Activated gamma-delta T cell treated with anti-CD3 and anti-CD28 coated beads, Interleukin-2, amount 50 U/mL, for 16 hours (primary cell): ENCODE results near the gene PAX5.

Experiments
- DNase-seq: peaks from one replicate; pipeline ENCODE4 v3.0.0-alpha.2; 2020; ENCODE audit warnings: low read depth

The PAX5 gene

DNA sequence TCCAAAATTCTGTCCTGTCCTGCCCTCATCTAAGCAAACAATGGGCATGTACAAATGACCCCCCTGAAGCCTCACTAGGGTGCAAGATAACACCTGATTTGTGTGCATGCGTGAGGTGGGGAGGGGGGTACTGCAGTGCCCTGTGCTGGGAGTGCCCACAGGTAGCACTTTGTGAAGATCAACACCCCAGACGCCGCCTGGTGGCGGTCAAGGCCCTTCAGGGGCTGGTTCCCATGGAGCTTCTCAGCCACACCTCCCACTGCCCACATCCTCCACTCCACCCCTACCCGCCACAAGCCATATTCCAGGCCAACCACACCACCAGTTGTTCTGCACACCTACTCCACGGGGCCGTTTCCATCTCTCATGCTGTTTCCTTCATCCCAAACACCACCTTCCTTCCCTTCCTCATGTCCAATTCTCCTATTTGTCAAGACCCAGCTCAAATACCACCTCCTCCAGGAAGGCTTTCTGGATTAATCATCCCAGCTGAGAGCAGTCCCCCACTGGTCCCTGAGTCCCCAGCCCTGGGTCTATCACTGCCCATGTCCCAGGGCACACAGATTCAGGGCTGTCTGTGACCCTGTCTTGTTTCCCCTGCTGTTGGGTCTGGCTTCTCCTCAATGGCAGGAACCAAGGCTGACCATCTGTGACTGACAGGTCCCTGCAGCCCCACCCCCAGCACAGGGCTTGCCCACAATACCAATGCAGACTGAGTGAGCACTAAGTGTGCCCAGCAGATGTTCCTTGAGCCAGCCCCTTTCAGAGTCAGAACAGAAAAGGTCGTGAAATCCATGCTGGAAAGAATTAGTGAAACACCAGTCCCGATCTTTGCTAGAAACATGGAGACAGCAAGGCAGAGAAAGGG, 178.4 kb downstream of the PAX5 start:
- no peak for DNase-seq

DNA sequence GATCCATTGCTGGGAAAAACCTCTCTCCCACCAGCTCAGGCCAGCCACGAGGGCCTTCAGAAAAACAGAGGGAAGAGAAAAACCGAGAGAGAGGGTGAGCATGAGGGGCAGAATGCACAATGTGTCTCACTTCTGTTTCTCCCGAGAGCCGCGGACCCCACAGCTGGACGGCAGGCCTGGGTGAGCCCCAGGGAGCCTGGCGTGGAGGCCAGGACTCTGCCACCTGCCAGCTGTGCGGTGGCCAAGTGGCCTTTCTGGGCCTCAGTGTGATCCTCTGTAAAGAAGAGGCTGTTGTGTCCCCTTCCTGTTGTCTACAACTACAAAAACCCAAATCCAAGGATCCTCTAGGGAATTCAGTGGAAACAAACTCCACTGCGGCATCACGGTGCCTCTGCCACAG, 179.3 kb downstream of the PAX5 start:
- DNase-seq: no peak

DNA sequence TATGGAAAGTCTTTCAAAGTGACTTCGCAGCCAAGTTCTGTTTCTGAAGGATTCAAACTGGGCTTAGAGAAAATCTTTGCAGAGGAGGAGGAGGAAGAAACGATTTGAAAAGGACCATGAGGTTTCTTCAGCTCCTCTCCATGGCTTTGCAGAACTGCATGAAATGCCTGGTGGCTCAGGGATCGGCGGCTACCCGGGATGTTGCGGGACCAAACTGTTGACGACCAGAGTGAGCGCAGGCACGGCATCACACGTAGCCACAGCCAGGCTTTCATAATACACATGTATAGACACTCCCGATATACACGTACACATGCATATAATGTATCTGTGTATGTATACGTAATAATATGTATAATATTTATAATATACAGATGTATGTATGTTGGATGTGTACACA, 180.0 kb downstream of the PAX5 start:
- no peak for DNase-seq

DNA sequence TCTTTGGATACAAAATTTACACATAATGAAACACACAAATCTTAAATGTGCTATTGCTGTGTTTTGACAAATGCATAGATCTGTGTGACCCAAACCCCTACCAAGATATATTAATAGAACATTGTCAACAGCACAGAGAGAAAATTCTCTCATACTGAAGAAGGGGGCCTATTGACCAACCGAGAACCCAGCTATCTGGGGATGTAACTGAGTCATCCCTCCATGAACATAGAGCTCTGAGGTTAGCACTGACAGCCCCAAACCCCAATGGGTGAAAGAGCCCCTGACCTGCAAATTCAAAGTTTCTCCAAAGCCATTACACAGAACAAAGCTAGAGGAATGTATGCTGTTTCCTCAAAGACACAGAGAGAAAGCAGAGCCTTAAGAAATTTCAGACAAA, 180.8 kb downstream of the PAX5 start:
- no peak for DNase-seq

DNA sequence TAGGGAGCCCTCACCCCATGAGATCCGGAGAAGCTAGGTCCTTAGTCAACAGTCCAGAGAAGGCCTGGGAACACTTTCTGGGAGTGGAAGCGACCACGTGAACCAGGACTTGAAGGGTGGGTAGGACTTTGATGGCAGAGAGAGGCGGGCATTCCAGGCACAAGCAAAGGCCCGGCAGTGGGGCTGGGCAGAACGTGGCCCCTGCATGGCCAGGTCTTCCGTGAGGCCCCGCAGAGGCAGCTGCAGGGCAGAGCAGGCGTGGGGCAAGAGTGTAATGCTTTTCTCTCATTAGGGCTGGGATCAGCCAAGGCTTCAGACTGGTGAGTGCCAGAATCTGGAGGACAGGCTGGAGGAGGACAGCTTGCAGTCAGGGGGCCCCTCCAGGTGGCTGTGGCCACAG, 184.1 kb downstream of the PAX5 start:
- DNase-seq: no peak

DNA sequence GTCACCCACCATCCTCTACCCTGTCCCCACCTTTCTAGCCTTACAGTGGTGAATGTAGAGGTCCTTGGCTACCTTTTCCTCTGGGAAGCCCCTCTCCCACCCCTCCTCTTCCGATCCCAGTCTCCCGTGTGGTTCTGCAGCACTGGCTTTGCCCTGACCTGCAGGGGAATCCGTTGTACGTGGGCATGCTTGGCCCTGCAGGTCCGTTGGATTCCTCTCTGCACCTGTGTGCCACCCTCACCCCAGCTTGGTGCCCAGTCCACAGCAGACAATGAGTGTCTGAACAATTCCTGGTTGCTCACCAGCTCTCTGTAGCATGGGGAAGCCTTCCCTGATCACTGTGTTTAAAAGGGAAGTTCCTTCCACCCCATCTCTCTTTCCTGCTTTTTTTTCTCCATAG, 185.1 kb downstream of the PAX5 start:
- DNase-seq: no peak

DNA sequence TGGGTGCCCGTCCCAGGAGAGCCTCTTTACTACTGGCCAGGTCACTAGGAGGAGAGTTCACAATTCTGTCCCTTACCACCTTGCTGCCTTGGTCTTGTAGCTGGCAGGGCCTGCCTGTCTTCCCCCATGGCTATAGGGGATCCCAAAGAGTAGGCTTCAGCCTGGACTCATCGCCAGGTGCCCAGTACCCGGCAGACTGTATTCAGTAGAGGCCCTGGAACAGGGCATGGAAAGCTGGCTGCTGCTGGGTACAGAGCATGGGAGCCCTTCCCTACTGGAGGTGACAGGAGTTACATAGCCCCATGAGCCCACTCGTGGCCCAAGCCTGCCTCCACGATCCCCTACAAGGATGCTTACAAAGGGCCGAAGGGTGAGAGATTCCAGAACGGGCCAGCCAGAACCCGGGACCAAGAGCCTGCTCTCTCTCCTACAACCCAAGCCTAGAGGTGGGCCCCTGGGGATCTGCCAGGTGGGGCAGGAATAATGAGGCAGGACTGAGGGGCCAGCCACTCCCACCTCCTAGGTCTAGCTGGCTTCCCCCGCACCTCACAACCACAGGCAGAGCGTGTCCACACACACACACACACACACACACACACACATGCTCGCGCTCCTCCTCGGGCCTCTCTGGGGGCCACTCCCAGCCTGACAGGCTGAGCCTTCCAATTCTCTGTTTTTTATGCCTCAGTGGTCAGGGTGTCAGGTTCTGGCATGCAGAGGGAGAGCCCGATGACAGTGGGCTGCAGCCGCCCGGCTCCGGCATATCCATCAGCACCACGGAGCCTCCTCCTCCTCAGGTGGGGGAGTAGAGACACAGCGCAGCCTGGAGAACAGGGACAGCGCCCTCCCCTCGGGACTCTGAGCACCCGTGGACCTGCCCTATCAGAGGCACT, 186.0 kb downstream of the PAX5 start:
- DNase-seq: no peak

DNA sequence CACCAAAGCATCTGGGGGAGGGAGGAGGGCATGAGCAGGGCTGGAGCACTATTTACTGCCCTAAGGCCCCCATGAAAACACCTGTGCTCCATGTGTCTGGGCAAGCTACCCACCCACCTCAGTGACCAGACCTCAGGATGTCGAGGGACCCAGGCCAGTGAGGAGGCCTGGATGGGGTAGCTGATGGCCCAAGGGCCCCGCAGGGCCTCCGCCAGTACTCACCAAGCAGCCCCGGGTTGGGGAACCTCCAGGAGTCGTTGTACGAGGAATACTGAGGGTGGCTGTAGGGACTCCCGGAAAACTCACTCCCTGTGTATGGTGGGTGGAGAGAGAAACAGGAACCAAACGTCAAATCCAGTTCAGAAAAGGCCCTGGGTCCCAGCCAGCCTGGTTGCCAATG, 187.4 kb downstream of the PAX5 start:
- no peak for DNase-seq

DNA sequence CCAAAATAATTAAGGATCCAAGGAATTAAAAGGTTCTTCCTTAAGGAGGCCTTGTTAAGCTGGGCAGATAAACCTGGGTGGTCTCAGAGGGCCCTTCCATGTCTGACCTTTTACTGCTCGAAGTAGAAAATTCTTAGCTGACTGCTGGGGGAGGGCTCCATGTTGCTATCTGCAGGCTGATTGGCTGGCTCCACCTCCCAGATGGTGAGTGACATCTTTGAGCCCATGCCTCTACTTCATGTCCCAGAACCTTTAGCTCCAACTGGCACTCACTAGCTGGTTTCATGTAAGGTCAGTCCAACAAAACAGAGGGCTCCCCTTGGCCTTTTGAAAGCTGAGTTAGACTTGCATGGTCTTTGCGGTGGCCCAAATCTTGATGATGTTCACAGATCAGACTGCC, 188.2 kb downstream of the PAX5 start:
- DNase-seq: no peak

DNA sequence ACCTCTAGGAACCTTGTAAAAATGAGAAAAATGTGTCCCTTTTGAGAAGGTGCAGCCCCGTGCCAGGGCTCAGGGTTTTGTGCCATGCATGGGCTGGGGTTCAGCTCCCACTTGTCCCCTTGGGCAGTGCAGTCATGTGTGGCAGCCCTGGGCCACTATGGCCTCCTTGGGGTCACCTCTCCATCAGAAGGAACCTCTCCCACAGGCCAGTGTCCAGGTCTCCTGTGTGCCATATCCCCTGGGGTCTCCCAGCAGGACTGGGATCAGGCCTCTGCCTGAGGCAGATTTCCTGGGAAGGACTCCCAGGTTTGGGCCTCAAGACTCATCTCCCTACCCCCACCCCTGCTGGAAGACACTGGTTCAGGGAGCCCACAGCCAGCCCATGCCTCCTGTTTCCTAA, 189.1 kb downstream of the PAX5 start:
- no peak for DNase-seq

DNA sequence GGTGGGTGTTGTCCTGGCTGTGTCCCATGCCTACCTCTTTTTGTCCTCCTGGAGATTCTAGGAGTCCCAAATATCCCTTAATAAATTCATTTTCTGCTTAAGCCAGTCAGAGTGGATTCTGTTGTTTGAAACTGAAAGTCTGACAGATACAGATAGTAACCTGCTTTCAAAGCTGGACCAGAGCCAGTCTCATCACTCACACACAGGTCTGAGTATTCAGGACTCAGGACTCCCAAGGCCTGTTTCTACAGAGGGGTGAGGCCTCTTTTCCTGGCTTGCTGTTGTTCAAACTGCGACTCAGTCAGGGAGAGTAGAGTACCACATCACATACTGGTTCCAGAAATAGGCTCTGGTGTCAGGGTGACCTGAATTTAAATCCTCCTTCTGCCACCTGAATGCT, 190.1 kb downstream of the PAX5 start:
- DNase-seq: no peak

DNA sequence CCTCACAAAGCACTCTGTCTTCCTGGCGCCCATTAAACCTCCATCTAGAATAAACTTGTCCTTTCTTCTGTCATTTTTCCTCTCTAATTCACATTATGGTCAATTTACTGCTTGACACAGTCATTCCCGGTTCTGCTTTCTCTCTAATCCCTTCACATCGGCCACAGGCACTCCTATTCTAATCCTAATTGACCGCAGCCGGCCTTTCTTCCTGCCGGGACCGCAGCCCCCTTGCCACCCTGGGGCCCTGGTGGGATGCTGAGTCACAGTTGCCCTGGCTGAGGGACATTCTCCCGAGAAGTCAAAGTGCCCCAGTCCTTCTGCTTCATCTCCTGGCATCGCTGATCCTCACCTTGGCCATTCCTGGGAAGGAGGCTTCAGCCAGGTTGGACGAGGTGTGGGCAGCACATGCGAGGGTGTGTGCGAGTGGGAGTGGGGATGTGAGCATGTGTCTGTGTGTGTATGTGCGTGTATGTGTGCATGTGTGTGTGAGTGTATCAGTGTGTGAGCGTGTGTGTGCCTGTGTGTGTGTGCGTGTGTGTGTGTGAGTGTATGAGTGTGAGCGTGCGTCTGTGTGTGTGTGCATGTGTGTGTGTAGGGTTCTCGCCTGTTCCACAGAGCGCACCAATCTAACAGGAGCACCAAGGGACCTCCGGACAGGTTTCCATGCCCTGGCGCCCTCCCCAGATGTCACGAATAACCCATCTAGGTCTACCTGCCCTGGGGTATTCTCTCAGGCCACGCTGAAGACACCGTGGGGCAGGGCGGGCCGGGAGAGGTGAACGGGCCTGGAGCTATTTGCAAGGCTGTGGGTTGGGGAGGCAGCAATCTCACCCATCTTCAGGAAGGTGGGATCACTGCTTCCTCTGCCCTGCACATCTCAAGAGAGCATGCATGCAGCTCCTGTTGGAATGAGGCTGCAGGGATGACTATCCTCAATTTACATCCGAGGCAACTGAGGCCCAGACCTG, 191.2 kb downstream of the PAX5 start:
- no peak for DNase-seq

DNA sequence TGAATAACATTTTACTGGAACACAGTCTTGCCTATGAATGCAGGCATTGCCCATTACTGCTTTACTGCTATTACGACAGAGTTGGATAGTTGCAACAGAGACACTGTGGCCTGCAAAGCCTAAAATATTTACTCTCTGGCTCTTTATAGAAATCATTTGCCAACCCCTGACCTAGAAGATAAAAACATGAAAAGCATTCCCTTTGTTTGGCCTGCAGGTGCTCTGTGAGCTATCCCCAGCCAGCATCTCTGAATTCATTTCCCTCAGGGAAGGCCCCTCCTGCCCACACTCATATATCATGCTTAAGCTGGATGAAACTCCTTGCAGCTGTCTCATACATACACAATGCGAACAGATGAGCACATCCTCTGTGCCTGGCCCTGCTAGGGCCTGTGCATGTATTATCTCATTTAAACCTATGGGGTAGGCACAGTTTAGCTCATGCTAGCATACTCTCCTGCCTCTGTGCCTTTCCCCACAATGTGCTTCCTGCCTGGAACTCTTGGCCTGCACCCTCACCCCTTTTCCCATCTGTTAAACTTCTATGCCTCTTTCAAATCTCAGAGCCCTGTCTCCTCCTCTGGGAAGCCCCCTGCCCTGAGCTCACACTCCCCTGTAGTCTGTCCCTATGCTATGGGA, 193.1 kb downstream of the PAX5 start:
- DNase-seq: no peak

DNA sequence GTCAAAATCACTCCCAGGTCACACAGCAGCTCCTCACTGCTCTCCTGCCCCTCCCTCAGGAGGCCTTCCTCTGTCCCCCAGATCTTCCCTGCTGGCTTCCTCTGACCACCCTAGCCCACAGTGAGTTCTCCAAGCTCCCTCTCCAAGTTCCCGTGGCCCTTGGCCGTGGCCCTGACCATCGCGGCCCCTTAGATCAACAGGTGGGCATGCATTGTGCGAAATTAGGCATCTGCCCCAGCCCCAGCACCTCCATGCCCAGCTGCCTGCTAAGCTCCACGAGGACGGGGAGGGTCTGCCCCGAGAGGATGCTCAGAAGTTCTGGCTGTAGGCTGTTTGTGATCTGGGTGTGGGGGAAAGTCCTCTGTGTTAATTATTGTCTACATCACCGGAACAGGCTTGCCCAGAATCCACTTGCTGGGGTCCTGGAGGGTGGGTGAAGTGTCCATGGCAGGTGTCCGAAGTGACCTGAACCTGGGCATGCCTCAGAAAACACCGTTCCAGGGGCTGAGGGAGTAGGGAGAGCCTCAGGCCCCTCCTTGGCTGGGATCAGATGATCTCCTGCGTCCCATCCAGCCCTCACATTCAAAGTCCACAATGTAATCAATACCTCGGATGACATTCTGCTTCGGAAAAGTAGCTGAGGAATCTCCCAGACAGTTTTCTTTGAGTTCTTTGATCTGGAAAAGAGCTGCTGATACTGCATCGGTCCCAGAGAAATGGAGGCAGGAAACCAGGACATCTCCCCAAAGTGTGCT, 194.8 kb downstream of the PAX5 start:
- no peak for DNase-seq

DNA sequence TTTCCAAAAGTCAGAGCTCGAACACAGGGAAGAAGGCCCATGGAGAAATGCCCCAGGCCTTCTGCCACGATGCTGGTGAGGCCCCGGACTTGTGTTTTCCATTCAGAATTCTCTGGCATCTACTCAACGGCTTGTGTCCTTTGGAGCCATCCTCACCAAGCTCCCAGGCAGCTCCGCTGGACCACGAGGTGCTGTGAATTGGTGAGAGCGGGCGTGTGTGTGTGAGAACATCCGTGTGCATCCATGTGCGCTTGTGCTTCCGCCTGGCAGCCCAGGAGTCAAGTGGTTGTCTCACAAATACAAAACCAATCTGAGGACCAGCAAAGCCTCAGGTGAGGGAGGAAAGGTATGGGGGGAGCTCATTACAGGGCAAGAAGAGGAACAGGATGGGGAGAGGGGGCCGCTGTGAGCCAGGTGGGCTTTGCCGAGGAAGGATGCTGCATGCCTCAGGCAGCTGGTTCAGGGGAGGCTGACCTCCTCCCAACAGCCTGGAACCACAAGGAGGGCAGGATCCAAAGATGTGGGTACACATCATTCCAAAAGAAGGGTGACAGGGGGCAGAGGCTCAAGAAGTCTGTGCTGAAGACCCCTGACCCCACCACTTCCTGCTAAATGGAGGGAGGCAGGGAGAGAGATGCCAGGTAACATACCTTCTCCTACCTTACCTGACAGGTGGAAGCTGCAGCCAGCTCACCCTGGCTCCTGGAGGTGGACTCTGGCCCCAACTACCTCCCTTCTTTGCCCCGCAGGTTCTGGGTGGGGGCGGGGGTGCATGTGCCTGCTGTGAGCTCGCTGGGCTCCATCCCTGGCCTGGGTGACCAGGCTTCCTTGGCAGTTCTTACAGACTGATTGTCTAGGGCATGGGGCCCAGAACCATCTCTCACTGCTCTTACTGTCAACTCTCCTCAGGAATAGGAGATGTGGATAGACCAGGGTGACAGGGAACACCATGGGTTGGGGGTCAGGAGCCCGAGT, 196.3 kb downstream of the PAX5 start:
- DNase-seq: no peak

DNA sequence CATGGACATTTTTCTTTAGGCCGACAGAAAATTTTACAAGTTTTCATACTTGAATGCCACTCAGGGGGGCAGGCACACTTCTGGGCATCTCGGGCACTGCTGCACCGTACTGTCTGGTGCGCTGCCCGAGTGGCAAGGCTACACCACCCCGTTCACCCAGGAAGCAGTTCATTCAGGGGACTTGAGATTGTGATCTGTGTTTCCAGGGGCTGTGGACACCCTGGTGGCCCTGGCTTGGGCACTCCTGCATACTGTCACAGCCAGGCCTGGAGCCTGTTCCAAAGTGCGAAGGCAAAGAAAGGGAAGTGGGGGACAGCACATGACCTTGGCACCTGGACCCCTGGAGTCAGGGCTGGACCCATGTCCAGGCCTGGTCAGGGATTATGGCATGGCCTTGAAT, 197.6 kb downstream of the PAX5 start:
- no peak for DNase-seq

DNA sequence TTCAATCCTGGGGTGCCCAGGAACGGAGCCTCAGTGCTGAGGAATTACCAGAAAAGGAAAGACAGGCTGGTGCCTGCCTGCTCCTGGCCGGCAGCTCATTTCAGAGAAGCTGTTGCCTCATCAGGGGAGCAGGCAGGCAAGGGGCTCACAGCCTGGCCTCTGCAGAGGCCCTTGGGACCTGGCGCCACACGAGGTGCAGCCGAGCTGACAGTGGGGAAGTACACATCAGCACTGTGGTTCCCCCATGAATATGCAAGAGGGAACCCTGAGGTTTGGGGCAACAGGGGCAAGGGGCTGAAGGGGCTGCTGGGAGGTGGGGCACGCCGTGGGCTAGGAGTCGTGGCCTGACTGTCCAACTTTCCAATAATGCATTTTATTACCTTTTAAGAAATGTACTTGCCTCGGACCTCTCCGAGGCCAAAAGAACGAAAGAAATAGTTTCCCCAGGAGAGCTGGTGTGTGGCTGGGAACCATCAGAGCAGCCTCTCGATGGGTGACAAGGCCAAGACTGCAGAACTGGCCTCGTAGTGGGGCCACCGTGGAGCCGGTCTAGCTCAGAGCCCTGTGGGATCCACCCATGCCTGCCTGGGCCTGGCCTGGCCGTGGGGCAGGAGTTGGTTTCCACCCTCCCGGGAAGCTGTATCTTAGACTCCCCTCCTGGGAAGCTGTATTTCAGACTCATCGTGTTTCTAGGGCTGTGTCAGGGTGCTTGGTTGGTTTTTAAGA, 198.6 kb downstream of the PAX5 start:
- no peak for DNase-seq

DNA sequence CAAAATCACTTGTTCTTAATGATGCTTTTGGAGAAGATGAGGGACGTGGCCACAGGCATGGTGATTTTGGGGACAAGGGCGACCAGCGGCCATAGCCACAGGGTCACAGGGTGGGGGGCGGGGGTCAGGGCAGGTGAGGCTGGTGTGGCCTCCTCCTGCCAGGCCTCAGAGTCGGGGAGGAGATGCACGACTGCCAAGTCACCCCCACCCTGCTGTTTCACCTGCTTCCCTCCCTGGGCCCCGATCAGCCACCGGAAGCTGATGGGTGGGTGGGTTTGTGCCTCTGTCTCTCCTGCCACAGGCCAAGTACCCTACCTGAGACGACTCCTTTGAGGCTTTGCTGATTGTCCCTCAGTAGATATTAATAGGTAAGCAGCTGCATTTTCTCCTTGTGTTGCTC, 199.3 kb downstream of the PAX5 start:
- DNase-seq: no peak

DNA sequence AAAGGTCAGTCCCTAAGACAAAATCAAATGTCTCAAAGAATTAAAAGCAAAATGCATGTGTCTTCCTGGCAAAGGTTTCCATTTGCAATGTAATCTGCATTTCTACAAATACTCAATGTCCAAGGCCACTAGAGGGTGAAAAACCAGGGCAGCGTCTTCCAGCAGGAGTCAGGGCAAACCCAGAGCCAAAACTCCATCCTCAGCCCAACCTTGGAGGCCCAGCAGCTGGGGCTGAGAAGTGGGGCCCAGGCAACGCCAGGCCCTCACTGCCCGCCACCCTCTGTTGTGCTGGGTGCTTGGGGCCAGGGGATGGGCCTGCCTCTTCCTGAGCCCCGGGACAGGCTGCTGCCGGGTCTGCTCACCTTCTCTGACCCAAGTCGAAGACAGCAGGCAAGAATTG, 200.1 kb downstream of the PAX5 start:
- no peak for DNase-seq
